ENCODE results near the gene FUT7.
A peak's percentile ranks its signal among the peaks of the same experiment; 100 is the strongest.

The FUT7 gene

GRCh38 chr9:137031904-137032640, at the start of gene FUT7:
FUT7 (minus strand) TSS chr9:137032088; CDS start chr9:137031991, 97 bp downstream.
- no peak for DNase-seq

- peak; percentile 41 for DNase-seq
These were observed 48.6 kb upstream of the FUT7 start for GRCh38 chr9:137080260-137081122.

- DNase-seq, result no peak
These were observed 47.5 kb upstream of the FUT7 start for GRCh38 chr9:137079401-137079787.

- DNase-seq, result peak; percentile 73
These were observed 47.0 kb upstream of the FUT7 start for GRCh38 chr9:137078701-137079400.

- no peak for DNase-seq
These were observed 46.1 kb upstream of the FUT7 start for GRCh38 chr9:137077758-137078693.

- DNase-seq, result peak; percentile 69
These were observed 45.3 kb upstream of the FUT7 start, which contains the start of gene UAP1L1 for GRCh38 chr9:137077010-137077747. UAP1L1 (plus strand) TSS chr9:137077517; CDS start chr9:137077533, 16 bp downstream.

- no peak for DNase-seq
These were observed 44.7 kb upstream of the FUT7 start for GRCh38 chr9:137076636-137077009.

- DNase-seq, result no peak
These were observed 43.4 kb upstream of the FUT7 start for GRCh38 chr9:137075275-137075775.

- DNase-seq, result no peak
These were observed 42.9 kb upstream of the FUT7 start for GRCh38 chr9:137074657-137075274.

GRCh38 chr9:137073992-137074399, 42.1 kb upstream of the FUT7 start:
- DNase-seq, result no peak

- no peak for DNase-seq
These were observed 39.4 kb upstream of the FUT7 start for GRCh38 chr9:137071282-137071681.

GRCh38 chr9:137070906-137071275, 39.0 kb upstream of the FUT7 start:
- no peak for DNase-seq

GRCh38 chr9:137070201-137070905, 38.5 kb upstream of the FUT7 start, which contains the start of gene SAPCD2:
SAPCD2 (minus strand) TSS chr9:137070557; CDS start chr9:137070460, 97 bp downstream.
- DNase-seq, result peak; percentile 96

GRCh38 chr9:137069508-137070091, 37.7 kb upstream of the FUT7 start:
- no peak for DNase-seq

- DNase-seq, result no peak
These were observed 36.9 kb upstream of the FUT7 start for GRCh38 chr9:137068539-137069507.

GRCh38 chr9:137067860-137068538, 36.1 kb upstream of the FUT7 start:
- peak; percentile 93 for DNase-seq

- no peak for DNase-seq
These were observed 34.4 kb upstream of the FUT7 start for GRCh38 chr9:137066096-137066861.
